GM18499 (cell line): ENCODE data around the gene LAMB1.

ENCODE experiments used
- ATAC-seq: cut with Tn5 transposase; IDR thresholded peaks from one replicate; pipeline ENCODE4 v1.9.1; 2021; ENCODE audit warnings: moderate number of reproducible peaks; ENCODE audit not compliant: insufficient read depth, unreplicated experiment

LAMB1 gene

GRCh38 chr7:108020585-108020984 is 17.6 kb upstream of the LAMB1 start:
- ATAC-seq = no peak

GRCh38 chr7:108018668-108019067 is 15.7 kb upstream of the LAMB1 start:
- ATAC-seq = no peak

- ATAC-seq = no peak
These were observed 14.8 kb upstream of the LAMB1 start for GRCh38 chr7:108017776-108018151.

GRCh38 chr7:108016841-108017775 is 14.1 kb upstream of the LAMB1 start:
- ATAC-seq = no peak

- ATAC-seq = no peak
These were observed 12.8 kb upstream of the LAMB1 start for GRCh38 chr7:108015740-108016139.

- ATAC-seq = no peak
These were observed 12.1 kb upstream of the LAMB1 start for GRCh38 chr7:108014747-108015682.

GRCh38 chr7:108014215-108014614 is 11.3 kb upstream of the LAMB1 start:
- no peak for ATAC-seq

GRCh38 chr7:108012499-108013430 is 9.8 kb upstream of the LAMB1 start:
- no peak for ATAC-seq

- ATAC-seq = no peak
These were observed 7.4 kb upstream of the LAMB1 start for GRCh38 chr7:108010377-108010776.

- ATAC-seq = no peak
These were observed 6.9 kb upstream of the LAMB1 start for GRCh38 chr7:108009873-108010272.

- ATAC-seq = no peak
These were observed 5.9 kb upstream of the LAMB1 start for GRCh38 chr7:108008827-108009226.

- no peak for ATAC-seq
These were observed 5.3 kb upstream of the LAMB1 start for GRCh38 chr7:108008240-108008639.

GRCh38 chr7:108007762-108008161 is 4.8 kb upstream of the LAMB1 start:
- no peak for ATAC-seq

GRCh38 chr7:108007261-108007660 is 4.3 kb upstream of the LAMB1 start:
- no peak for ATAC-seq

- no peak for ATAC-seq
These were observed 1.5 kb upstream of the LAMB1 start for GRCh38 chr7:108004220-108005142.

GRCh38 chr7:108003599-108003935 is 606 bp upstream of the LAMB1 start:
- ATAC-seq = no peak

- ATAC-seq = no peak
These were observed 916 bp downstream of the LAMB1 start for GRCh38 chr7:108001764-108002725.
